DMS114 treated with DMSO at 0.1 percent for 48 hours (cell line): ENCODE measurements around the gene ACOXL.

ENCODE experiments used
- DNase-seq: peaks from one replicate; lab custom pipeline; 2025; ENCODE audit not compliant: unreplicated experiment; lab: John Stamatoyannopoulos, UW

Gene ACOXL

GRCh38 chr2:111121028-111121827 lies 388.9 kb downstream of the ACOXL start:
- no peak for DNase-seq

- peak; percentile 13 for DNase-seq
These were observed 389.7 kb downstream of the ACOXL start for GRCh38 chr2:111121828-111122630.

GRCh38 chr2:111122631-111123421 lies 390.5 kb downstream of the ACOXL start:
- peak; percentile 22 for DNase-seq

GRCh38 chr2:111123751-111124150 lies 391.4 kb downstream of the ACOXL start:
- DNase-seq = no peak

- DNase-seq = no peak
These were observed 394.2 kb downstream of the ACOXL start for GRCh38 chr2:111126581-111126980.

- no peak for DNase-seq
These were observed 395.0 kb downstream of the ACOXL start for GRCh38 chr2:111127351-111127750.

- DNase-seq = no peak
These were observed 395.7 kb downstream of the ACOXL start for GRCh38 chr2:111128096-111128495.

GRCh38 chr2:111133603-111134002 lies 401.2 kb downstream of the ACOXL start:
- DNase-seq = no peak

GRCh38 chr2:111134055-111134454 lies 401.7 kb downstream of the ACOXL start:
- no peak for DNase-seq

GRCh38 chr2:111135237-111135909 lies 403.0 kb downstream of the ACOXL start:
- no peak for DNase-seq

- DNase-seq = no peak
These were observed 403.5 kb downstream of the ACOXL start for GRCh38 chr2:111135910-111136297.

GRCh38 chr2:111138839-111139238 lies 406.5 kb downstream of the ACOXL start:
- no peak for DNase-seq

GRCh38 chr2:111139637-111140317 lies 407.4 kb downstream of the ACOXL start:
- DNase-seq = no peak

- DNase-seq = no peak
These were observed 408.4 kb downstream of the ACOXL start for GRCh38 chr2:111140815-111141214.

- no peak for DNase-seq
These were observed 409.7 kb downstream of the ACOXL start for GRCh38 chr2:111142101-111142500.

GRCh38 chr2:111143107-111143842 lies 410.9 kb downstream of the ACOXL start:
- no peak for DNase-seq

GRCh38 chr2:111143843-111144198 lies 411.4 kb downstream of the ACOXL start:
- DNase-seq = no peak

GRCh38 chr2:111145103-111145760 lies 412.9 kb downstream of the ACOXL start:
- no peak for DNase-seq

- no peak for DNase-seq
These were observed 413.6 kb downstream of the ACOXL start for GRCh38 chr2:111145951-111146350.
